GM21390 (cell line): ENCODE results near the gene IL27RA.
"Not testable (repeated sequence)": the region's sequence is repeated elsewhere in the genome, so short reads cannot be mapped to it uniquely, and the experiment has no call there.

ENCODE experiments used
- ATAC-seq: cut with Tn5 transposase; IDR thresholded peaks from one replicate; pipeline ENCODE4 v1.9.1; 2021; ENCODE audit not compliant: unreplicated experiment

Gene IL27RA

GRCh38 chr19:14027856-14028450 lies 3.6 kb upstream of the IL27RA start, which contains the start of gene RLN3:
RLN3 (plus strand) TSS chr19:14028148; CDS start chr19:14028205, 57 bp downstream.
- no peak for ATAC-seq

- ATAC-seq = no peak
Measured at GRCh38 chr19:14028901-14029300, 2.7 kb upstream of the IL27RA start.

- ATAC-seq = no peak
Measured at GRCh38 chr19:14030997-14031718, 404 bp upstream of the IL27RA start.

- no peak for ATAC-seq
Measured at GRCh38 chr19:14033946-14034345, 2.4 kb downstream of the IL27RA start.

- ATAC-seq = not testable (repeated sequence)
Measured at GRCh38 chr19:14035159-14035558, 3.6 kb downstream of the IL27RA start.

GRCh38 chr19:14035706-14036105 lies 4.1 kb downstream of the IL27RA start:
- ATAC-seq = no peak

- no peak for ATAC-seq
Measured at GRCh38 chr19:14039181-14039580, 7.6 kb downstream of the IL27RA start.

- ATAC-seq = not testable (repeated sequence)
Measured at GRCh38 chr19:14042659-14043608, 11.4 kb downstream of the IL27RA start.

- not testable (repeated sequence) for ATAC-seq
Measured at GRCh38 chr19:14047866-14048265, 16.3 kb downstream of the IL27RA start.

GRCh38 chr19:14048443-14049153 lies 17.0 kb downstream of the IL27RA start:
- ATAC-seq = no peak

- ATAC-seq = no peak
Measured at GRCh38 chr19:14050512-14050911, 18.9 kb downstream of the IL27RA start.

GRCh38 chr19:14050961-14051360 lies 19.4 kb downstream of the IL27RA start:
- not testable (repeated sequence) for ATAC-seq

- no peak for ATAC-seq
Measured at GRCh38 chr19:14051980-14052379, 20.4 kb downstream of the IL27RA start.

GRCh38 chr19:14052470-14052869 lies 20.9 kb downstream of the IL27RA start:
- ATAC-seq = no peak

GRCh38 chr19:14053032-14053431 lies 21.5 kb downstream of the IL27RA start:
- no peak for ATAC-seq

- ATAC-seq = no peak
Measured at GRCh38 chr19:14053500-14053899, 21.9 kb downstream of the IL27RA start.

- ATAC-seq = no peak
Measured at GRCh38 chr19:14054099-14054498, 22.5 kb downstream of the IL27RA start.

- ATAC-seq = no peak
Measured at GRCh38 chr19:14054721-14055120, 23.2 kb downstream of the IL27RA start.

GRCh38 chr19:14055396-14055795 lies 23.8 kb downstream of the IL27RA start:
- ATAC-seq = no peak

GRCh38 chr19:14056069-14056666 lies 24.6 kb downstream of the IL27RA start:
- no peak for ATAC-seq
